ENCODE results near the gene CPNE5.
A peak's percentile ranks its signal among the peaks of the same experiment; 100 is the strongest.

CPNE5 gene

GRCh38 chr6:36780442-36781177 lies 58.6 kb downstream of the CPNE5 start:
- no peak overlapping the region for H3K27ac ChIP-seq (ENCODE audit: low read length)
- H3K4me3 ChIP-seq (ENCODE audit: low read length): no peak overlapping the region
- no peak overlapping the region for H3K9ac ChIP-seq (ENCODE audit: low read length)
- H3K27me3 ChIP-seq (ENCODE audit: low read depth, low read length): peaks cover 41% of the 10 kb centered on the region
- H3K4me2 ChIP-seq (ENCODE audit: low read length): peak overlapping the region; percentile 34
- H2AFZ ChIP-seq (ENCODE audit: low read depth, low read length): peak overlapping the region; percentile 26; the same call in 1 of the 2 replicates
- no peaks in the 10 kb centered on the region for H3K9me3 ChIP-seq (ENCODE audit: insufficient read depth, low read length)
- no peaks in the 10 kb centered on the region for H4K20me1 ChIP-seq (ENCODE audit: insufficient read depth, low read length)
- H3K36me3 ChIP-seq (replicated peaks; ENCODE audit: low read depth, low read length): no peaks in the 10 kb centered on the region
- H3K4me1 ChIP-seq (ENCODE audit: low read length): peaks cover 23% of the 10 kb centered on the region
- H3K79me2 ChIP-seq (ENCODE audit: low read length): no peaks in the 10 kb centered on the region
- no peak for TF ChIP-seq CTCF (IDR thresholded peaks at IDR 0.05; ENCODE audit: low read depth, low read length)
- no peak for TF ChIP-seq EZH2phosphoT487 (IDR thresholded peaks at IDR 0.05; ENCODE audit: low read depth)

- peaks cover 52% of the 10 kb centered on the region for H3K27me3 ChIP-seq (ENCODE audit: low read depth, low read length)
- H3K79me2 ChIP-seq (ENCODE audit: low read length): no peaks in the 10 kb centered on the region
- no peaks in the 10 kb centered on the region for H3K9me3 ChIP-seq (ENCODE audit: insufficient read depth, low read length)
- H3K27ac ChIP-seq (ENCODE audit: low read length): no peak overlapping the region
- no peaks in the 10 kb centered on the region for H3K36me3 ChIP-seq (replicated peaks; ENCODE audit: low read depth, low read length)
- TF ChIP-seq EZH2phosphoT487 (IDR thresholded peaks at IDR 0.05; ENCODE audit: low read depth) (no peak), CTCF (IDR thresholded peaks at IDR 0.05; ENCODE audit: low read depth, low read length) (no peak)
- no peak overlapping the region for H3K4me2 ChIP-seq (ENCODE audit: low read length)
- no peak overlapping the region for H2AFZ ChIP-seq (ENCODE audit: low read depth, low read length)
- no peak overlapping the region for H3K9ac ChIP-seq (ENCODE audit: low read length)
- H3K4me3 ChIP-seq (ENCODE audit: low read length): no peak overlapping the region
- no peaks in the 10 kb centered on the region for H4K20me1 ChIP-seq (ENCODE audit: insufficient read depth, low read length)
- peaks cover 23% of the 10 kb centered on the region for H3K4me1 ChIP-seq (ENCODE audit: low read length)
These were observed 60.0 kb downstream of the CPNE5 start for GRCh38 chr6:36779227-36779626.

- Histone ChIP-seq H3K9ac (ENCODE audit: low read length) (no peak overlapping the region), H3K27me3 (ENCODE audit: low read depth, low read length) (peaks cover 52% of the 10 kb centered on the region), H4K20me1 (ENCODE audit: insufficient read depth, low read length) (no peaks in the 10 kb centered on the region), H3K4me2 (ENCODE audit: low read length) (no peak overlapping the region), H3K9me3 (ENCODE audit: insufficient read depth, low read length) (no peaks in the 10 kb centered on the region), H3K79me2 (ENCODE audit: low read length) (no peaks in the 10 kb centered on the region), H2AFZ (ENCODE audit: low read depth, low read length) (no peak overlapping the region), H3K36me3 (replicated peaks; ENCODE audit: low read depth, low read length) (no peaks in the 10 kb centered on the region), H3K27ac (ENCODE audit: low read length) (no peak overlapping the region), H3K4me3 (ENCODE audit: low read length) (no peak overlapping the region), H3K4me1 (ENCODE audit: low read length) (peaks cover 23% of the 10 kb centered on the region)
- TF ChIP-seq EZH2phosphoT487 (IDR thresholded peaks at IDR 0.05; ENCODE audit: low read depth) (no peak), CTCF (IDR thresholded peaks at IDR 0.05; ENCODE audit: low read depth, low read length) (no peak)
These were observed 61.4 kb downstream of the CPNE5 start for GRCh38 chr6:36777801-36778200.

GRCh38 chr6:36776167-36776566 lies 63.1 kb downstream of the CPNE5 start:
- Histone ChIP-seq H3K9me3 (ENCODE audit: insufficient read depth, low read length) (no peaks in the 10 kb centered on the region), H3K36me3 (replicated peaks; ENCODE audit: low read depth, low read length) (no peaks in the 10 kb centered on the region), H3K4me1 (ENCODE audit: low read length) (peaks cover 10% of the 10 kb centered on the region), H2AFZ (ENCODE audit: low read depth, low read length) (no peak overlapping the region), H3K9ac (ENCODE audit: low read length) (no peak overlapping the region), H3K27me3 (ENCODE audit: low read depth, low read length) (peaks cover 52% of the 10 kb centered on the region), H3K4me2 (ENCODE audit: low read length) (no peak overlapping the region), H4K20me1 (ENCODE audit: insufficient read depth, low read length) (no peaks in the 10 kb centered on the region), H3K79me2 (ENCODE audit: low read length) (no peaks in the 10 kb centered on the region), H3K4me3 (ENCODE audit: low read length) (no peak overlapping the region), H3K27ac (ENCODE audit: low read length) (no peak overlapping the region)
- TF ChIP-seq EZH2phosphoT487 (IDR thresholded peaks at IDR 0.05; ENCODE audit: low read depth): no peak
- TF ChIP-seq CTCF (IDR thresholded peaks at IDR 0.05; ENCODE audit: low read depth, low read length): no peak

All from OCI-LY3 (cell line).